Stimulated activated CD4-positive, alpha-beta T cell treated with anti-CD3 and anti-CD28 coated beads, TNF-alpha, amount 100 ng/mL, for 1 hour (primary cell): ENCODE data around the gene CDC20B.

Experiments used
- DNase-seq, 3 donors: peaks; one replicate each; pipeline ENCODE4 v3.0.0-alpha.2; 2020; ENCODE audit warnings: low read depth in 3 of 3, low spot score in 1 of 3

The CDC20B gene

GRCh38 chr5:55172937-55173686, at the start of gene CDC20B:
Gene CDC20B (minus strand): TSS chr5:55173177. CDS start chr5:55173000, 177 bp downstream.
- DNase-seq: peak; percentile 36 to 72 (median 43)

GRCh38 chr5:55222092-55222984, 49.4 kb upstream of the CDC20B start:
- DNase-seq: no peak

GRCh38 chr5:55220433-55221185, 47.6 kb upstream of the CDC20B start:
- DNase-seq: no peak

- no peak for DNase-seq
Observed at GRCh38 chr5:55219770-55220169, 46.8 kb upstream of the CDC20B start.

GRCh38 chr5:55218967-55219366, 46.0 kb upstream of the CDC20B start:
- no peak for DNase-seq

- no peak for DNase-seq
Observed at GRCh38 chr5:55211184-55211874, 38.4 kb upstream of the CDC20B start.

GRCh38 chr5:55205001-55205400, 32.0 kb upstream of the CDC20B start:
- DNase-seq: no peak

- DNase-seq: no peak
Observed at GRCh38 chr5:55191165-55191564, 18.2 kb upstream of the CDC20B start.

GRCh38 chr5:55188656-55189540, 15.9 kb upstream of the CDC20B start:
- no peak for DNase-seq

GRCh38 chr5:55187370-55187769, 14.4 kb upstream of the CDC20B start:
- no peak for DNase-seq

GRCh38 chr5:55180016-55180415, 7.0 kb upstream of the CDC20B start:
- DNase-seq: no peak

- no peak for DNase-seq
Observed at GRCh38 chr5:55177078-55177477, 4.1 kb upstream of the CDC20B start.

GRCh38 chr5:55176176-55176818, 3.3 kb upstream of the CDC20B start:
- no peak for DNase-seq

- DNase-seq: no peak
Observed at GRCh38 chr5:55175781-55176175, 2.8 kb upstream of the CDC20B start.

GRCh38 chr5:55173687-55174230, 782 bp upstream of the CDC20B start:
- no peak for DNase-seq

GRCh38 chr5:55172051-55172899, 702 bp downstream of the CDC20B start:
- peak in 1 of 3 donors; percentile 43 for DNase-seq

- no peak for DNase-seq
Observed at GRCh38 chr5:55171471-55171870, 1.5 kb downstream of the CDC20B start.

- DNase-seq: no peak
Observed at GRCh38 chr5:55162666-55163065, 10.3 kb downstream of the CDC20B start.
